ENCODE measurements around the gene RAD51B.

Gene RAD51B

GRCh38 chr14:68328509-68328908 is 508.9 kb downstream of the RAD51B start:
- DNase-seq (ENCODE audit: low read depth in 3 of 3), result no peak

- no peak for DNase-seq (ENCODE audit: low read depth in 3 of 3)
Observed at GRCh38 chr14:68331426-68331825, 511.8 kb downstream of the RAD51B start.

- DNase-seq (ENCODE audit: low read depth in 3 of 3), result no peak
Observed at GRCh38 chr14:68331991-68332390, 512.4 kb downstream of the RAD51B start.

- no peak for DNase-seq (ENCODE audit: low read depth in 3 of 3)
Observed at GRCh38 chr14:68333262-68333661, 513.7 kb downstream of the RAD51B start.

GRCh38 chr14:68335312-68335711 is 515.7 kb downstream of the RAD51B start:
- DNase-seq (ENCODE audit: low read depth in 3 of 3), result no peak

GRCh38 chr14:68336165-68336564 is 516.6 kb downstream of the RAD51B start:
- DNase-seq (ENCODE audit: low read depth in 3 of 3), result no peak

GRCh38 chr14:68337279-68337678 is 517.7 kb downstream of the RAD51B start:
- no peak for DNase-seq (ENCODE audit: low read depth in 3 of 3)

- DNase-seq (ENCODE audit: low read depth in 3 of 3), result no peak
Observed at GRCh38 chr14:68340262-68340661, 520.7 kb downstream of the RAD51B start.

- no peak for DNase-seq (ENCODE audit: low read depth in 3 of 3)
Observed at GRCh38 chr14:68341411-68342212, 522.0 kb downstream of the RAD51B start.

- no peak for DNase-seq (ENCODE audit: low read depth in 3 of 3)
Observed at GRCh38 chr14:68342216-68342763, 522.7 kb downstream of the RAD51B start.

- DNase-seq (ENCODE audit: low read depth in 3 of 3), result no peak
Observed at GRCh38 chr14:68343534-68344118, 524.0 kb downstream of the RAD51B start.

GRCh38 chr14:68345738-68346137 is 526.2 kb downstream of the RAD51B start:
- no peak for DNase-seq (ENCODE audit: low read depth in 3 of 3)

- DNase-seq (ENCODE audit: low read depth in 3 of 3), result no peak
Observed at GRCh38 chr14:68346556-68347343, 527.2 kb downstream of the RAD51B start.

- DNase-seq (ENCODE audit: low read depth in 3 of 3), result no peak
Observed at GRCh38 chr14:68349900-68350629, 530.5 kb downstream of the RAD51B start.

GRCh38 chr14:68355415-68355814 is 535.8 kb downstream of the RAD51B start:
- no peak for DNase-seq (ENCODE audit: low read depth in 3 of 3)

- DNase-seq (ENCODE audit: low read depth in 3 of 3), result no peak
Observed at GRCh38 chr14:68357777-68358176, 538.2 kb downstream of the RAD51B start.

- no peak for DNase-seq (ENCODE audit: low read depth in 3 of 3)
Observed at GRCh38 chr14:68358500-68358899, 538.9 kb downstream of the RAD51B start.

- DNase-seq (ENCODE audit: low read depth in 3 of 3), result no peak
Observed at GRCh38 chr14:68359022-68359836, 539.6 kb downstream of the RAD51B start.

- no peak for DNase-seq (ENCODE audit: low read depth in 3 of 3)
Observed at GRCh38 chr14:68359837-68360552, 540.4 kb downstream of the RAD51B start.

GRCh38 chr14:68361231-68361630 is 541.7 kb downstream of the RAD51B start:
- no peak for DNase-seq (ENCODE audit: low read depth in 3 of 3)

All from stimulated activated CD4-positive, alpha-beta T cell treated with anti-CD3 and anti-CD28 coated beads, TNF-alpha, amount 100 ng/mL, for 4 hours (primary cell).